Liver (tissue), 9 donors: Measurements from ENCODE around the gene SH2D3A. TPM values are rescaled to one million over a fixed set of nuclear protein-coding genes. Genes with fewer than 3 reads are reported as not detected.

ENCODE experiments used
- DNase-seq: peaks from one replicate; pipeline ENCODE4 v3.0.0-alpha.2; 2017; ENCODE audit warnings: low spot score
- H3K27ac ChIP-seq, 2 donors: one replicate each; pipeline ENCODE4 v1.7.0; 2013; ENCODE audit warnings: inconsistent platforms in 2 of 2, low read length in 2 of 2, control low read depth in 1 of 2, low read depth in 1 of 2, mild to moderate bottlenecking in 1 of 2
- H3K27me3 ChIP-seq, 4 donors: one replicate each; pipeline versions ENCODE4 v1.6.1 to v1.7.0; 2013; ENCODE audit warnings: low read length in 3 of 4, inconsistent platforms in 1 of 4, mild to moderate bottlenecking in 1 of 4, moderate library complexity in 1 of 4; ENCODE audit not compliant: control insufficient read depth in 4 of 4, insufficient read depth in 4 of 4
- H3K36me3 ChIP-seq, 4 donors: one replicate each; pipeline versions ENCODE4 v1.6.1 to v1.7.0; 2013; ENCODE audit warnings: low read length in 3 of 4, mild to moderate bottlenecking in 3 of 4, low read depth in 1 of 4, moderate library complexity in 1 of 4; ENCODE audit not compliant: control insufficient read depth in 4 of 4, insufficient read depth in 3 of 4
- H3K4me1 ChIP-seq, 4 donors: one replicate each; pipeline versions ENCODE4 v1.6.1 to v1.7.0; 2013; ENCODE audit warnings: low read length in 3 of 4, mild to moderate bottlenecking in 3 of 4, moderate library complexity in 1 of 4; ENCODE audit not compliant: control insufficient read depth in 4 of 4, insufficient read depth in 4 of 4
- H3K4me3 ChIP-seq, 3 donors: one replicate each; pipeline versions ENCODE4 v1.6.1 to v1.7.0; 2013; ENCODE audit warnings: low read length in 3 of 3, control low read depth in 1 of 3, low read depth in 1 of 3, mild to moderate bottlenecking in 1 of 3
- H3K9ac ChIP-seq, 2 donors: one replicate each; pipeline ENCODE4 v1.7.0; 2013; ENCODE audit warnings: low read length in 2 of 2, mild to moderate bottlenecking in 2 of 2, moderate library complexity in 2 of 2, control low read depth in 1 of 2, low read depth in 1 of 2
- H3K9me3 ChIP-seq, 4 donors: one replicate each; pipeline versions ENCODE4 v1.6.1 to v1.7.0; 2013; ENCODE audit warnings: low read length in 3 of 4; ENCODE audit not compliant: control insufficient read depth in 4 of 4
- EGR1 ChIP-seq, 2 donors: IDR thresholded peaks; 2 replicates each; pipeline ENCODE4 v1.6.1; 2016 to 2018; ENCODE audit warnings: antibody characterized with exemption in 2 of 2, low read depth in 2 of 2
- FOXA1 ChIP-seq: IDR thresholded peaks from 2 replicates; pipeline ENCODE4 v1.6.1; 2016; ENCODE audit warnings: antibody characterized with exemption
- FOXA2 ChIP-seq: IDR thresholded peaks from 2 replicates; pipeline ENCODE4 v1.6.1; 2016; ENCODE audit warnings: antibody characterized with exemption
- GABPA ChIP-seq, 2 donors: IDR thresholded peaks in 1 of 2; conservative IDR thresholded peaks in 1 of 2; 2 replicates each; pipeline ENCODE4 v1.6.1; 2016; ENCODE audit warnings: antibody characterized with exemption in 2 of 2, mild to moderate bottlenecking in 1 of 2, moderate library complexity in 1 of 2
- HNF4A ChIP-seq, 2 donors: conservative IDR thresholded peaks; 2 replicates each; pipeline ENCODE4 v1.6.1; 2016; ENCODE audit warnings: antibody characterized with exemption in 2 of 2, mild to moderate bottlenecking in 2 of 2
- HNF4G ChIP-seq: IDR thresholded peaks from 2 replicates; pipeline ENCODE4 v1.6.1; 2016; ENCODE audit warnings: antibody characterized with exemption
- JUND ChIP-seq, 2 donors: IDR thresholded peaks; 2 replicates each; pipeline ENCODE4 v1.6.1; 2016; ENCODE audit warnings: antibody characterized with exemption in 2 of 2
- MAX ChIP-seq: IDR thresholded peaks from 2 replicates; pipeline ENCODE4 v1.6.1; 2016; ENCODE audit warnings: antibody characterized with exemption
- NR2F2 ChIP-seq: IDR thresholded peaks from 2 replicates; pipeline ENCODE4 v1.6.1; 2016; ENCODE audit warnings: antibody characterized with exemption
- RAD21 ChIP-seq, 2 donors: IDR thresholded peaks; 2 replicates each; pipeline ENCODE4 v1.6.1; 2016; ENCODE audit warnings: antibody characterized with exemption in 2 of 2, mild to moderate bottlenecking in 2 of 2
- YY1 ChIP-seq: IDR thresholded peaks from 2 replicates; pipeline ENCODE4 v1.6.1; 2016; ENCODE audit warnings: antibody characterized with exemption, mild to moderate bottlenecking
- ZBTB33 ChIP-seq: IDR thresholded peaks from 2 replicates; pipeline ENCODE4 v1.6.1; 2016; ENCODE audit warnings: antibody characterized with exemption
- WGBS: extraction: QIAGEN DNeasy Blood & Tissue Kit; methylation state at CpG from one replicate; pipeline ENCODE4 v1.1.7; 2013; 5-methylcytosine and 5-hydroxymethylcytosine counted together
- polyA plus RNA-seq, 2 donors: library from polyadenylated mRNA; stranded (reverse) in 1 of 2; unstranded in 1 of 2; fragments of 200-250 nt in 1 of 2; fragments of >200 nt in 1 of 2; fragmentation: Nextera tagmentation in 1 of 2; extraction: Ambion mirVana in 1 of 2; gene quantifications; one replicate each; pipeline versions ENCODE4 v1.2.1 to v1.2.3, GENCODE V29; 2013 to 2015
- total RNA-seq, 2 donors: library from RNA; depleted of rRNA; stranded (reverse); fragments of >200 nt; gene quantifications; one replicate each; pipeline ENCODE4 v1.2.3, GENCODE V29; 2014
- TF ChIP-seq, protein P1 (sequence below): fragments of 150-350 bp; IDR thresholded peaks from 2 replicates; pipeline ENCODE4 v1.5.1; 2017; ENCODE audit warnings: improper control_type of control experiment, low read depth, low read length; ENCODE audit not compliant: missing input control
- TF ChIP-seq, protein P2 (sequence below): IDR thresholded peaks from 2 replicates; pipeline ENCODE4 v1.6.1; 2016; ENCODE audit warnings: antibody characterized with exemption, mild to moderate bottlenecking
- donor health status: healthy.
- donor health status: healthy.
- donor health status: healthy.
- donor health status: healthy.
- donor health status: healthy.

The SH2D3A gene
- total and polyA plus RNA-seq, 4 donors = 0.23 to 1.0 (median 0.77) TPM

- no peak overlapping the region for H3K9ac ChIP-seq
- H3K27me3 ChIP-seq = no peaks in the 10 kb centered on the region
- 54% methylated on average over 11 of the region's 11 CpGs for WGBS
- H3K9me3 ChIP-seq = no peaks in the 10 kb centered on the region
- H3K4me1 ChIP-seq = peaks cover 12 to 26% (median 19%) of the 10 kb centered on the region in 4 donors
- DNase-seq = no peak
- no peaks in the 10 kb centered on the region for H3K36me3 ChIP-seq
- no peak overlapping the region for H3K27ac ChIP-seq
- no peak overlapping the region for H3K4me3 ChIP-seq
- TF ChIP-seq EGR1 (IDR thresholded peaks at IDR 0.05; ENCODE audit: low read depth in 2 of 2) = no peak
- TF ChIP-seq GABPA (IDR thresholded peaks at IDR 0.05 in 1 of 2, conservative IDR thresholded peaks at IDR 0.05 in 1 of 2) = no peak
- TF ChIP-seq, protein P1, sequence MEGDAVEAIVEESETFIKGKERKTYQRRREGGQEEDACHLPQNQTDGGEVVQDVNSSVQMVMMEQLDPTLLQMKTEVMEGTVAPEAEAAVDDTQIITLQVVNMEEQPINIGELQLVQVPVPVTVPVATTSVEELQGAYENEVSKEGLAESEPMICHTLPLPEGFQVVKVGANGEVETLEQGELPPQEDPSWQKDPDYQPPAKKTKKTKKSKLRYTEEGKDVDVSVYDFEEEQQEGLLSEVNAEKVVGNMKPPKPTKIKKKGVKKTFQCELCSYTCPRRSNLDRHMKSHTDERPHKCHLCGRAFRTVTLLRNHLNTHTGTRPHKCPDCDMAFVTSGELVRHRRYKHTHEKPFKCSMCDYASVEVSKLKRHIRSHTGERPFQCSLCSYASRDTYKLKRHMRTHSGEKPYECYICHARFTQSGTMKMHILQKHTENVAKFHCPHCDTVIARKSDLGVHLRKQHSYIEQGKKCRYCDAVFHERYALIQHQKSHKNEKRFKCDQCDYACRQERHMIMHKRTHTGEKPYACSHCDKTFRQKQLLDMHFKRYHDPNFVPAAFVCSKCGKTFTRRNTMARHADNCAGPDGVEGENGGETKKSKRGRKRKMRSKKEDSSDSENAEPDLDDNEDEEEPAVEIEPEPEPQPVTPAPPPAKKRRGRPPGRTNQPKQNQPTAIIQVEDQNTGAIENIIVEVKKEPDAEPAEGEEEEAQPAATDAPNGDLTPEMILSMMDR = peak; percentile 15
- TF ChIP-seq HNF4A (conservative IDR thresholded peaks at IDR 0.05) = no peak
- TF ChIP-seq YY1 = no peak
- TF ChIP-seq, protein P2, sequence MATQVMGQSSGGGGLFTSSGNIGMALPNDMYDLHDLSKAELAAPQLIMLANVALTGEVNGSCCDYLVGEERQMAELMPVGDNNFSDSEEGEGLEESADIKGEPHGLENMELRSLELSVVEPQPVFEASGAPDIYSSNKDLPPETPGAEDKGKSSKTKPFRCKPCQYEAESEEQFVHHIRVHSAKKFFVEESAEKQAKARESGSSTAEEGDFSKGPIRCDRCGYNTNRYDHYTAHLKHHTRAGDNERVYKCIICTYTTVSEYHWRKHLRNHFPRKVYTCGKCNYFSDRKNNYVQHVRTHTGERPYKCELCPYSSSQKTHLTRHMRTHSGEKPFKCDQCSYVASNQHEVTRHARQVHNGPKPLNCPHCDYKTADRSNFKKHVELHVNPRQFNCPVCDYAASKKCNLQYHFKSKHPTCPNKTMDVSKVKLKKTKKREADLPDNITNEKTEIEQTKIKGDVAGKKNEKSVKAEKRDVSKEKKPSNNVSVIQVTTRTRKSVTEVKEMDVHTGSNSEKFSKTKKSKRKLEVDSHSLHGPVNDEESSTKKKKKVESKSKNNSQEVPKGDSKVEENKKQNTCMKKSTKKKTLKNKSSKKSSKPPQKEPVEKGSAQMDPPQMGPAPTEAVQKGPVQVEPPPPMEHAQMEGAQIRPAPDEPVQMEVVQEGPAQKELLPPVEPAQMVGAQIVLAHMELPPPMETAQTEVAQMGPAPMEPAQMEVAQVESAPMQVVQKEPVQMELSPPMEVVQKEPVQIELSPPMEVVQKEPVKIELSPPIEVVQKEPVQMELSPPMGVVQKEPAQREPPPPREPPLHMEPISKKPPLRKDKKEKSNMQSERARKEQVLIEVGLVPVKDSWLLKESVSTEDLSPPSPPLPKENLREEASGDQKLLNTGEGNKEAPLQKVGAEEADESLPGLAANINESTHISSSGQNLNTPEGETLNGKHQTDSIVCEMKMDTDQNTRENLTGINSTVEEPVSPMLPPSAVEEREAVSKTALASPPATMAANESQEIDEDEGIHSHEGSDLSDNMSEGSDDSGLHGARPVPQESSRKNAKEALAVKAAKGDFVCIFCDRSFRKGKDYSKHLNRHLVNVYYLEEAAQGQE = no peak
- no peak for TF ChIP-seq MAX
- peak; percentile 48 to 75 for TF ChIP-seq RAD21 (IDR thresholded peaks at IDR 0.05)
- no peak for TF ChIP-seq FOXA2
- TF ChIP-seq HNF4G = no peak
These were observed 1.9 kb upstream of the SH2D3A start for GRCh38 chr19:6769006-6769619.

DNA sequence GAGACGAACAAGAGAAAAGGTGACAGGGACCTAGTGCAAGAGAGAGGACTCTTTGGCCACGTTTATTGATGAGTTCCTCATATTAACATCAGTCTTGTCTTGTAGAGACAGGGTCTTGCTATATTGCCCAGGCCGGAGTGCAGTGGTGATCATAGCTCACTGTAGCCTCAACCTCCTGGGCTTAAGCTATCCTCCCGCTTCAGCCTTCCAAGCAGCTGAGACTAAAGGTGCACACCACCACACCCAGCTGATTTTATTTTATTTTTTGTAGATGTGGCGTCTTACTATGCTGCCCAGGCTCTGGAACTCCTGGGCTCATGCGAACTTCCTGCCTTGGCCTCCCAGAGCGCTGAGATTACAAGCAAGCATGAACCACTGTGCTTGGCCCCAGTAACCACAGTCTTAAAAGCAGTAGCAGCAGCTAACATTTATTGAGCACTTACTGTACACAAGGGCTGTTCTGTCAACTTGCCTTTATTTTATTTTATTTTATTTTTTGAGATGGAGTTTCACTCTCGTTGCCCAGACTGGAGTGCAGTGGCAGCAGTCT, 1.1 kb upstream of the SH2D3A start:
- 54% methylated on average over 8 of the region's 8 CpGs for WGBS
- Histone ChIP-seq H3K27ac (peak overlapping the region; percentile 34 to 57), H3K4me1 (peaks cover 12 to 26% (median 19%) of the 10 kb centered on the region in 4 donors), H3K27me3 (no peaks in the 10 kb centered on the region), H3K4me3 (peak overlapping the region in 1 of 3 donors; percentile 36), H3K9me3 (no peaks in the 10 kb centered on the region), H3K9ac (no peak overlapping the region), H3K36me3 (no peaks in the 10 kb centered on the region)
- TF ChIP-seq JUND (IDR thresholded peaks at IDR 0.05) (no peak), MAX (no peak), ZBTB33 (no peak), NR2F2 (no peak), RAD21 (IDR thresholded peaks at IDR 0.05) (no peak), FOXA1 (no peak), EGR1 (IDR thresholded peaks at IDR 0.05; ENCODE audit: low read depth in 2 of 2) (no peak)
- TF ChIP-seq, protein P2 = no peak
- DNase-seq = no peak
